Endothelial cell of umbilical vein (primary cell): Measurements from ENCODE around the gene MBD2. TPM values are rescaled to one million over a fixed set of nuclear protein-coding genes. Genes with fewer than 3 reads are reported as not detected.

Experiments used
- BruUV-seq: library from RNA; stranded (reverse); fragments of 400-500 nt; replicated peaks from 2 replicates; lab custom pipeline; 2021; lab: Mats Ljungman, UMichigan
- CTCF ChIA-PET: fragments of 300-600, 350-600 bp; sonication (Branson Sonifier 250); formaldehyde crosslinking; loops from one replicate; lab custom pipeline; 2021; ENCODE audit warnings: antibody characterized with exemption, inconsistent platforms; lab: Charles Lee
- POLR2A ChIA-PET: fragments of 300-600, 350-600 bp; sonication (Branson Sonifier 250); formaldehyde crosslinking; loops from one replicate; lab custom pipeline; 2021; ENCODE audit warnings: antibody characterized with exemption, inconsistent platforms; lab: Charles Lee
- DNase-seq: peaks from one replicate; pipeline ENCODE4 v3.0.0-alpha.2; 2011; ENCODE audit warnings: low read depth, low spot score
- FAIRE-seq: peaks from 2 replicates; lab custom pipeline; 2011; peaks lifted over from hg19 to GRCh38; lab: Jason Lieb, UNC
- H2AFZ ChIP-seq: 2 replicates; pipeline ENCODE4 v1.6.0; 2012; ENCODE audit warnings: low read depth, low read length, control low read depth, inconsistent platforms
- H3K27ac ChIP-seq: 2 replicates; pipeline ENCODE4 v1.5.1; 2011; ENCODE audit warnings: low read depth, mild to moderate bottlenecking, control low read depth, low read length, moderate library complexity; ENCODE audit not compliant: insufficient read depth
- H3K27me3 ChIP-seq, 2 experiments: 2 replicates each; pipeline versions ENCODE4 v1.6.0 to v1.6.1; 2011; ENCODE audit warnings: low read length in 2 of 2, mixed read lengths in 1 of 2; ENCODE audit not compliant: control insufficient read depth in 2 of 2, insufficient read depth in 2 of 2
- H3K36me3 ChIP-seq, 2 experiments: 2 replicates in 1 of 2; 3 replicates in 1 of 2; pipeline ENCODE4 v1.5.1; 2011; ENCODE audit warnings: low read length in 2 of 2, mild to moderate bottlenecking in 1 of 2, moderate library complexity in 1 of 2; ENCODE audit not compliant: control insufficient read depth in 2 of 2, insufficient read depth in 2 of 2; ENCODE audit errors: extremely low read depth in 1 of 2
- H3K4me1 ChIP-seq: 3 replicates; pipeline ENCODE4 v1.5.1; 2011; ENCODE audit warnings: mild to moderate bottlenecking, low read length; ENCODE audit not compliant: control insufficient read depth, insufficient read depth; ENCODE audit errors: extremely low read depth
- H3K4me2 ChIP-seq: 2 replicates; pipeline ENCODE4 v1.6.1; 2011; ENCODE audit warnings: low read length, control low read depth, mixed read lengths; ENCODE audit not compliant: insufficient read depth
- H3K4me3 ChIP-seq, 3 experiments: fragments of 200-600 bp in 1 of 3; sonication (generic), shearing (Covaris generic) in 1 of 3; replicated peaks in 1 of 3; 2 replicates each; pipeline ENCODE4 v1.5.1; 2011 to 2016; ENCODE audit warnings: control low read depth in 3 of 3, low read length in 3 of 3, mild to moderate bottlenecking in 2 of 3, inconsistent platforms in 1 of 3, low read depth in 1 of 3, moderate library complexity in 1 of 3; ENCODE audit not compliant: insufficient read depth in 1 of 3
- H3K79me2 ChIP-seq: 2 replicates; pipeline ENCODE4 v1.6.0; 2012; ENCODE audit warnings: low read length, inconsistent platforms; ENCODE audit not compliant: control insufficient read depth, insufficient read depth
- H3K9ac ChIP-seq: replicated peaks from 2 replicates; pipeline ENCODE3; 2011; ENCODE audit warnings: low read length, control low read depth; ENCODE audit not compliant: insufficient read depth; ENCODE audit errors: extremely low read depth
- H3K9me1 ChIP-seq: replicated peaks from 3 replicates; pipeline ENCODE4 v1.6.0; 2011; ENCODE audit warnings: mild to moderate bottlenecking, low read length; ENCODE audit not compliant: control insufficient read depth, insufficient read depth; ENCODE audit errors: extremely low read depth
- H3K9me3 ChIP-seq: replicated peaks from 2 replicates; pipeline ENCODE4 v1.5.1; 2012; ENCODE audit warnings: low read length, inconsistent platforms; ENCODE audit not compliant: control insufficient read depth, insufficient read depth
- H4K20me1 ChIP-seq: replicated peaks from 2 replicates; pipeline ENCODE3; 2011; ENCODE audit warnings: mild to moderate bottlenecking, low read length; ENCODE audit not compliant: control insufficient read depth, insufficient read depth; ENCODE audit errors: extremely low read depth
- CTCF ChIP-seq, 2 donors: IDR thresholded peaks; 1 replicate in 1 of 2; 2 replicates in 1 of 2; pipeline ENCODE4 v1.5.1; 2011; ENCODE audit warnings: low read length in 2 of 2, mild to moderate bottlenecking in 2 of 2, moderate library complexity in 2 of 2, control low read depth in 1 of 2, inconsistent platforms in 1 of 2, low read depth in 1 of 2; ENCODE audit not compliant: insufficient read depth in 1 of 2; ENCODE audit errors: extremely low read depth in 1 of 2
- EZH2 ChIP-seq: IDR thresholded peaks from 2 replicates; pipeline ENCODE4 v1.6.1; 2012; ENCODE audit warnings: borderline replicate concordance, low read depth, mild to moderate bottlenecking, moderate library complexity, low read length, inconsistent platforms; ENCODE audit not compliant: severe bottlenecking
- FOS ChIP-seq: IDR thresholded peaks from 2 replicates; pipeline ENCODE4 v1.6.1; 2011; ENCODE audit warnings: mild to moderate bottlenecking, low read length, moderate library complexity, borderline replicate concordance; ENCODE audit not compliant: insufficient read depth
- GATA2 ChIP-seq: IDR thresholded peaks from 2 replicates; pipeline ENCODE4 v1.7.0; 2011; ENCODE audit warnings: low read depth, mild to moderate bottlenecking, moderate library complexity, mixed read lengths, low read length; ENCODE audit not compliant: insufficient read length, insufficient read depth
- JUN ChIP-seq: IDR thresholded peaks from 2 replicates; pipeline ENCODE4 v1.6.1; 2011; ENCODE audit warnings: borderline replicate concordance, low read depth; ENCODE audit not compliant: insufficient read length, insufficient read depth
- MAX ChIP-seq: IDR thresholded peaks from 2 replicates; pipeline ENCODE4 v1.6.1; 2011; ENCODE audit not compliant: insufficient read depth, insufficient read length
- MYC ChIP-seq: IDR thresholded peaks from one replicate; pipeline ENCODE4 v1.6.1; 2011; ENCODE audit warnings: mild to moderate bottlenecking, low read depth, low read length
- POLR2A ChIP-seq: IDR thresholded peaks from 2 replicates; pipeline ENCODE4 v1.6.1; 2012; ENCODE audit warnings: low read depth, mild to moderate bottlenecking, control low read depth, low read length
- POLR2AphosphoS5 ChIP-seq: IDR thresholded peaks from 2 replicates; pipeline ENCODE4 v1.6.1; 2012; ENCODE audit warnings: low read depth, mild to moderate bottlenecking, control low read depth, low read length, moderate library complexity; ENCODE audit not compliant: insufficient read depth
- dilution Hi-C: fragments of 300-500 bp; cut with MboI; formaldehyde crosslinking; loops from one replicate; pipeline ENCODE4 v1.15.0; 2019; ENCODE audit warnings: low sequenced_read_pairs; ENCODE audit not compliant: extremely low pct_ligation_motif_present
- intact Hi-C: fragments of 100-400 bp; cut with micrococcal nuclease; formaldehyde crosslinking; loops from one replicate; pipeline ENCODE4 v1.10.0; 2022
- polyA plus RNA-seq, 4 experiments: library from polyadenylated mRNA; depleted of rRNA in 3 of 4; stranded (reverse) in 3 of 4; unstranded in 1 of 4; fragments of >200 nt; gene quantifications; 2 replicates each; pipeline versions ENCODE4 v1.2.1 to v1.2.3, GENCODE V29; 2011 to 2012; ENCODE audit warnings: missing spikeins in 1 of 4
- total RNA-seq: library from RNA; stranded (reverse); gene quantifications from 2 replicates; pipeline ENCODE4 v1.2.3, GENCODE V29; 2021

MBD2 gene
- total and polyA plus RNA-seq, 2 donors (not counting 3 experiments of a cell fraction or from before 2014, with no cell fraction given): 86.8 to 110 TPM

DNA sequence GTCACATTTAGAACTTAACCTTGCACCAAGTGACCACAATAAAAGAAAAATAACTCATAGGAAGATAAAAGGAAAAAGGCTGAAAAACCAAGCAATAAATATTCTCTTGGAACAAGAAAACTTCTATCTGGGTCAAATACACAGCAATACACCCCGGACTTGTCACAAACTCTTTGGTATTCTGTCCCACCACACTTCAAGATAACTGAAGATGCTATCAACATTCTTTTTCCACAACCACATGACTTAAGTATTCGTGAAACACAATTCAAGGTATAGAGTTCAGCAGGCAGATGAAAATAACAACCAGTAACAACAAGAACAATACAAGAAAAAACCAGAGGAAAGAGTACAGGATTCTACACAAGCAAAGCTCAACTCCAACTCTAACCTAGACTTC lies 18.0 kb downstream of the MBD2 start:
- no peak overlapping the region for H3K4me2 ChIP-seq
- no peak overlapping the region for H2AFZ ChIP-seq
- peaks cover 21% of the 10 kb centered on the region for H3K4me1 ChIP-seq
- ChIA-PET POLR2A (no interaction called here), CTCF (interaction anchor here (0.6 to 2.5 kb wide), 5 partner anchors 9 to 186 kb away, joined by 3 to 10 read pairs (median 6); no protein-coding TSS in a partner anchor)
- peaks cover 4 to 8% of the 10 kb centered on the region in 2 experiments for H3K36me3 ChIP-seq
- H3K27me3 ChIP-seq: no peaks in the 10 kb centered on the region
- no peak overlapping the region for H3K4me3 ChIP-seq
- dilution Hi-C loops: no loop called here
- H3K9ac ChIP-seq: no peak overlapping the region
- H3K79me2 ChIP-seq: peaks cover 84% of the 10 kb centered on the region
- H3K9me1 ChIP-seq: no peaks in the 10 kb centered on the region
- TF ChIP-seq GATA2: no peak
- no peak for TF ChIP-seq POLR2AphosphoS5
- TF ChIP-seq MAX: no peak
- TF ChIP-seq MYC: no peak
- no peak for TF ChIP-seq EZH2
- no peak for TF ChIP-seq JUN
- no peak for TF ChIP-seq CTCF (IDR thresholded peaks at IDR 0.05; ENCODE audit: extremely low read depth in 1 of 2, insufficient read depth in 1 of 2, low read depth in 1 of 2, low read length in 2 of 2)
- TF ChIP-seq FOS: no peak
- no peak for TF ChIP-seq POLR2A
- FAIRE-seq (no peak), DNase-seq (no peak)
- H3K27ac ChIP-seq: no peak overlapping the region
- H4K20me1 ChIP-seq: peaks cover 20% of the 10 kb centered on the region
- intact Hi-C loops: no loop called here
- BruUV-seq: no TSS peak
- no peaks in the 10 kb centered on the region for H3K9me3 ChIP-seq
